K562 (cell line): Measurements from ENCODE around the gene MLXIPL. TPM values are rescaled to one million over a fixed set of nuclear protein-coding genes. Genes with fewer than 3 reads are reported as not detected.

Source experiments
- DNMT1 ChIP-seq: fragments of 450-650 bp; IDR thresholded peaks from 2 replicates; pipeline ENCODE4 v1.6.1; 2016; ENCODE audit warnings: antibody characterized with exemption, mild to moderate bottlenecking
- ETS2 ChIP-seq: IDR thresholded peaks from 2 replicates; pipeline ENCODE4 v1.6.1; 2016; ENCODE audit warnings: borderline replicate concordance, missing genetic modification characterization, mild to moderate bottlenecking, moderate library complexity, missing compliant biosample characterization; ENCODE audit not compliant: poor library complexity, severe bottlenecking
- EWSR1 ChIP-seq: fragments of 450-650 bp; IDR thresholded peaks from 2 replicates; pipeline ENCODE4 v1.6.1; 2018; ENCODE audit warnings: borderline replicate concordance, mild to moderate bottlenecking, low read depth, moderate library complexity; ENCODE audit not compliant: partially characterized antibody
- FIP1L1 ChIP-seq: fragments of 200-400 bp; formaldehyde crosslinking; IDR thresholded peaks from 2 replicates; pipeline ENCODE4 v1.6.1; 2018; ENCODE audit warnings: mild to moderate bottlenecking, low read depth, low read length; ENCODE audit not compliant: poor library complexity, severe bottlenecking
- GABPB2 ChIP-seq: fragments of 250-450 bp; sonication (Bioruptor Pico); conservative IDR thresholded peaks from 2 replicates; pipeline ENCODE4 v1.5.1; 2021; ENCODE audit warnings: mild to moderate bottlenecking
- HNRNPL ChIP-seq: fragments of 200-400 bp; formaldehyde crosslinking; IDR thresholded peaks from 2 replicates; pipeline ENCODE4 v1.6.1; 2017; ENCODE audit warnings: low read depth, mild to moderate bottlenecking, low read length
- MEF2A ChIP-seq: IDR thresholded peaks from 2 replicates; pipeline ENCODE4 v1.6.1; 2011; ENCODE audit warnings: low read depth, mild to moderate bottlenecking, low read length, moderate library complexity; ENCODE audit not compliant: control insufficient read depth
- MLLT1 ChIP-seq, 2 experiments: fragments of 450-650 bp; IDR thresholded peaks; 2 replicates each; pipeline ENCODE4 v1.6.1; 2016
- NR0B1 ChIP-seq: fragments of 450-650 bp; IDR thresholded peaks from one replicate; pipeline ENCODE4 v1.6.1; 2018; ENCODE audit warnings: mild to moderate bottlenecking, moderate library complexity; ENCODE audit not compliant: partially characterized antibody
- PHB ChIP-seq: fragments of 250-450 bp; sonication (Bioruptor Pico); IDR thresholded peaks from 2 replicates; pipeline ENCODE4 v1.5.0; 2021
- RBM25 ChIP-seq: fragments of 200-400 bp; formaldehyde crosslinking; IDR thresholded peaks from 2 replicates; pipeline ENCODE4 v1.6.1; 2018; ENCODE audit warnings: low read length, low read depth, moderate library complexity; ENCODE audit not compliant: severe bottlenecking
- U2AF1 ChIP-seq: fragments of 200-400 bp; formaldehyde crosslinking; optimal IDR thresholded peaks from 2 replicates; pipeline ENCODE3; 2017; ENCODE audit warnings: mild to moderate bottlenecking, low read depth, low read length, moderate library complexity
- ZBTB17 ChIP-seq: fragments of 450-650 bp; formaldehyde crosslinking; IDR thresholded peaks from 2 replicates; pipeline ENCODE4 v1.4.0; 2020; ENCODE audit warnings: mild to moderate bottlenecking
- ZBTB40 ChIP-seq, 2 experiments: fragments of 450-650 bp in 1 of 2; sonication (generic) in 1 of 2; formaldehyde crosslinking in 1 of 2; IDR thresholded peaks; 2 replicates each; pipeline versions ENCODE4 v1.7.1 to v1.9.0; 2016 to 2022; ENCODE audit warnings: inconsistent platforms in 1 of 2, mild to moderate bottlenecking in 1 of 2, missing genetic modification reagents in 1 of 2
- polyA plus RNA-seq, 8 experiments: library from polyadenylated mRNA; depleted of rRNA in 4 of 8; stranded (reverse) in 5 of 8; unstranded in 3 of 8; fragments of >200 nt; fragmentation: Nextera tagmentation in 2 of 8; fragmentation: Illumina TruSeq in 1 of 8; extraction: Ambion mirVana in 2 of 8; extraction: Trizol in 1 of 8; gene quantifications; 2 replicates each; pipeline versions ENCODE4 v1.2.1 to v1.2.3, GENCODE V29; 2011 to 2014; ENCODE audit warnings: inconsistent platforms in 1 of 8, missing spikeins in 1 of 8
- total RNA-seq, 7 experiments: library from RNA; depleted of rRNA in 6 of 7; stranded (reverse); fragments of >200 nt in 6 of 7; fragmentation: Illumina TruSeq in 2 of 7; extraction: Trizol in 2 of 7; gene quantifications; 2 replicates each; pipeline versions ENCODE4 v1.2.1 to v1.2.3, GENCODE V29; 2011 to 2021; ENCODE audit warnings: low replicate concordance in 1 of 7

The MLXIPL gene
- total and polyA plus RNA-seq, 9 of the 15 experiments (the other 6 are each of a cell fraction or from before 2014, with no cell fraction given), result 0.11 to 18.4 (median 1.4) TPM

- TF ChIP-seq ZBTB40 (IDR thresholded peaks at IDR 0.05) (no peak), ZBTB40 (CRISPR knock-in tag; IDR thresholded peaks at IDR 0.05) (no peak), MEF2A (no peak), HNRNPL (no peak), DNMT1 (no peak), PHB (CRISPR knock-in tag) (no peak), NR0B1 (no peak), ETS2 (tag) (no peak), RBM25 (no peak), MLLT1 (IDR thresholded peaks at IDR 0.05) (peak in 1 of 2 experiments; percentile 59; a peak in 1 of 4 replicates), EWSR1 (no peak), U2AF1 (no peak), ZBTB17 (CRISPR knock-in tag) (no peak), GABPB2 (CRISPR knock-in tag) (no peak), FIP1L1 (no peak)
Observed at GRCh38 chr7:73567846-73568685, 56.3 kb downstream of the MLXIPL start (continued).
